HG02798 (cell line): ENCODE data around the gene ARFGAP1.

Experiments used
- ATAC-seq: cut with Tn5 transposase; IDR thresholded peaks from one replicate; pipeline ENCODE4 v1.9.1; 2021; ENCODE audit warnings: mild to moderate bottlenecking; ENCODE audit not compliant: unreplicated experiment, poor library complexity

Gene ARFGAP1

DNA sequence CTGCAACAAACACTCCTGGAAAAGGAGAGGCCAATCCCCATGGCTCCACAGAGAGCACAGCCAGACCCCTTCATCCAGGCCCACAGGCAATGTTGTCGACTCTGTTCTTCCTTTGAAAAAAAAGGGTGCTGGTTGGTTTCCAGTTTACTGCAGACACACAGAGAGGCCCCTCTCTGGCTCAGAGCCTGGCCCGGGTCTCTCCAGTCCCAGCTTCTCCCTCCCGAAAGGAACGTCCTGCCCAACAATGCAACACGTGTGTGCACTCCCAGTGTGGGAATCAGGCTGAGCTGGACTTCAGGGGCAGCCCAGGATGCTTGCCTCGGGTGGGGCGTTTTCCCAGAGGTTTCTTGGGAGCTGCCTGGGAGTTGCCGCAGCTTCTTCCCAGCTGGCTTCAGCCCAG, 13.8 kb upstream of the ARFGAP1 start:
- no peak for ATAC-seq

- no peak for ATAC-seq
Measured at GRCh38 chr20:63259734-63260460, 12.7 kb upstream of the ARFGAP1 start.

- no peak for ATAC-seq
Measured at GRCh38 chr20:63260521-63260920, 12.1 kb upstream of the ARFGAP1 start.

- no peak for ATAC-seq
Measured at GRCh38 chr20:63261060-63261794, 11.4 kb upstream of the ARFGAP1 start.

DNA sequence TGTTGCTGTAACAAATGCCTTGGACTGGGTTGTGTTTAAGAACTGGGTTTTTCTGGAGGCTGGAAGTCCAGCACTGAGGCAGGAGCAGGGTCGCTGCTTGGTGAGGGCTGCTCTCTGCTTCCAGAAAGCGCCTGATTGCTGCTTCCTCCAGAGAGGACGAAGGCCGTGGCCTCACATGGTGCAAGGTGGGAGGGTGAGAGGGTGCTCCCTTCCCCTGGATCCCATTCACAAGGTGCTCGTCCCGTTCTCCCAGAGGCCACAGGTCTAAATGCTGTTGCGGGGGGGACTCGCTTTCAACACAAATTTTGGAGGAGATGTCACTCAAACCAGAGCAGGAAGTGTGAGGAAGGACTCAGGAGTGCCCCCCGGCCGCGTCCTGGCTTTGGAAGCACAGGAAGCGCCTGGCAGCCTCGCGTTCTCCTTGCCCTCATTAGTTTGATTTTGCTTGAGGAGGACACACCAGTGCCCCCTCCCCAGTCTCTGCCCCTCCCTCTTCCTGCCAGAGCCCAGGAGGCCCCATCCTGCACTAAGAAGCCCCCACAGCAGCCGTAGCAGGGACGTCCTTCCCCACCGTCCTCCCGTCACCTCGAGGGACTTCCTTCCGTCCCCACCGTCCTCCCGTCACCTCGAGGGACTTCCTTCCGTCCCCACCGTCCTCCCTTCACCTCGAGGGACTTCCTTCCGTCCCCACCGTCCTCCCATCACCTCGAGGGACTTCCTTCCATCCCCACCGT, 10.7 kb upstream of the ARFGAP1 start:
- no peak for ATAC-seq

GRCh38 chr20:63262836-63263235, 9.8 kb upstream of the ARFGAP1 start:
- no peak for ATAC-seq

GRCh38 chr20:63264000-63264399, 8.6 kb upstream of the ARFGAP1 start:
- ATAC-seq, result no peak

- ATAC-seq, result no peak
Measured at GRCh38 chr20:63264519-63264918, 8.1 kb upstream of the ARFGAP1 start.

DNA sequence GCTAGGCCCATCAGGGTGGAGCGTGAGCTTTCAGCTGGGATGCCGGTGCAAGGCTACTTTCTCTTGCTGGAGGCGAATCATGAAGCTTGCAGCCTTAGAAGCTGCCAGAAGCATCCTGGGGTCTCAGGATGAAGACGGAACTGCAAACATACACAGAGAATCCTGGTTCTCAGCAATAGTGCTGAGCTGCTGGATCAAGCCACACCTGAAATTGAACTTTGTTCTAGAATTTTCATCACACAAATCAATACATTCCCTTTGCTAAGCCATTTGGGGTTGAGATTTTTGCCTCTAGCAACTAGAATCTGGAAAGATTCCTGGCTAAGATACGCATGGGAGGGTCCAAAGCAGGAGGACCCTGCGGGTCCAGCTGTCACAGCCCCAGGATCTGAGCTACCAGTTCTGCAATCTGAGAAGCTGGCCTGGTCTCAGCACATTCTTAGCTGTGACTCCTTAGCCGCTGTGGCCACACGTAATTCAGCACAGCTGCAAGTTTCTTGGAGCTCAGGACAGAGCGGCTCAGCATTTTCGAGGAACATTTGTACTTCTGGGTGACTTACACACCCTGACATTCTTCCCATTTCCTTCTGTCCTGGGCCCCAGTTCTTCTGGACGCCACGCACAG, 6.6 kb upstream of the ARFGAP1 start:
- no peak for ATAC-seq

DNA sequence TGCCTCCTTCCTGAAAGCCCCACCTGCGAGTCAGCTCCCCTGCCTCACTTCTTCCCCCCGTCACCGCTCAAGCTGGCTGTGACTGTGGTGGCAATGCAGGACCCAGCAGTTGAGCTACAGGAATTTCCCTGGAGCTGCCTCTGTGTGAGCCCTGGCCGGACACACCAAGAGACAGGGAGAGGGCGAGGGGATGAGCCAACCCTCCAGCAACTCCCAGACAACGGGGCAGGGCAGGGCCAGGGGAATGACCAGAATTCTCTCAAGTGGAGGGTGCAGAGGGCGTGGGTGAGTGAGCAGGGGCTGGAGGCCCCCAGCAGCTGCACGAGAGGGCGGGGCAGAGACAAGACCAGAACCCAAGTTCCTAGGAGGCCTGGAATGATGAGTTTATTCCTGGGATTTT, 4.9 kb upstream of the ARFGAP1 start:
- ATAC-seq, result no peak

- ATAC-seq, result no peak
Measured at GRCh38 chr20:63268256-63268655, 4.4 kb upstream of the ARFGAP1 start.

- ATAC-seq, result no peak
Measured at GRCh38 chr20:63268671-63269439, 3.8 kb upstream of the ARFGAP1 start.

DNA sequence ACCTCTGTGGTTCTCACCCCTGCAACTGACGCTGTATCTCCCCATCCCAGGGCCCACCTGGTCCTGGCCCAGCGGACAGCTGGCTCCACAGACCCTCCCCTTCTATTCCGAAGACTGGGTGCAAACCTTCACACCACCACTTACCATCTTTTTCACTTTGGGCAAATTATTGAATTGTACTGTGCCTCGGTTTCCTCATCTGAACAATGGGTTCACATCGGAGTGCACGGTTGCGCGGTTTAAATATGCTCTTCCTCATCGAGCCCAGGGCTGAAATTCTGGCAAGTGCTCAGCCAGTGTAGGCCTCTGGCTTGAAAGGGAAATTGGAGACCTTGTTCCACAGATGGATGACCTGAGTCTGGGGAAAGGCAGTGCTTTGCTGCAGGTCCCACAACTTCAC, 2.9 kb upstream of the ARFGAP1 start:
- no peak for ATAC-seq

GRCh38 chr20:63270606-63271325, 1.8 kb upstream of the ARFGAP1 start:
- ATAC-seq, result no peak

GRCh38 chr20:63273059-63273579, 506 bp downstream of the ARFGAP1 start:
- no peak for ATAC-seq

DNA sequence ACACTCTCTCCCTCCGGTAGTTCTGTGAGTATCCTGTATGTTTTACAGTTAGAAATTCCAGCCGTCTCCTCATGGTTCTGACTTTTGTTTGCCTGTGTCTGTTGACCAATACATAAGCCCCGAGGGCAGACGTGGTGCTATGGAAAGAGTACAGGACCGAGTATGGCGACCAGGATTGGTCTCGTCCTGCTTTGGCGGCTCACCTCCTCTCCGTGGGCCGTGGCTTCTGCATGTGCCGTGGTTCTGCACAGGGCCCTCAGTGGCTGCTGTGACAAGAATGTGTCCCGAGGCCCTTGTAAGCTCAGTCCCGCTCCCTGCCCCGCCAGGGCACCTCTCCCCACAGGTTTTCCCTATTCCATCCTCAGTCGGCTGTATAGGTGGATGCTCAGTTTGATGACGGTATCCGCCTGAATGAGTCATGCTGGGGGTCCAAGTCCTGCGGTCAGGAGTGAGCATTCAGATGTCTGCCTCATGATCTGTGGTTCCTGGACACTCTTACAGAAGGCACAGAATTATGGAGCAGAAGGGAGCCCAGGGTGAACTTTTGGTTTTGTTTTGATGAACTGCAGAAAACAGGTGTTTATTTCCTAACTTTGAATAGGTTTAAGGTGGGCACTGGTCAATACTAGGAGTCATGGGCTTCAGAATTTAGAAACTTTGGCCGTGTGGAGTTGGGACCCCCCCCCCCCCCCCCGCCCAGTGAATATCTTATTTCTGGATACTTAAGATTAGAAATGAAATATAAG, 1.2 kb downstream of the ARFGAP1 start:
- no peak for ATAC-seq

DNA sequence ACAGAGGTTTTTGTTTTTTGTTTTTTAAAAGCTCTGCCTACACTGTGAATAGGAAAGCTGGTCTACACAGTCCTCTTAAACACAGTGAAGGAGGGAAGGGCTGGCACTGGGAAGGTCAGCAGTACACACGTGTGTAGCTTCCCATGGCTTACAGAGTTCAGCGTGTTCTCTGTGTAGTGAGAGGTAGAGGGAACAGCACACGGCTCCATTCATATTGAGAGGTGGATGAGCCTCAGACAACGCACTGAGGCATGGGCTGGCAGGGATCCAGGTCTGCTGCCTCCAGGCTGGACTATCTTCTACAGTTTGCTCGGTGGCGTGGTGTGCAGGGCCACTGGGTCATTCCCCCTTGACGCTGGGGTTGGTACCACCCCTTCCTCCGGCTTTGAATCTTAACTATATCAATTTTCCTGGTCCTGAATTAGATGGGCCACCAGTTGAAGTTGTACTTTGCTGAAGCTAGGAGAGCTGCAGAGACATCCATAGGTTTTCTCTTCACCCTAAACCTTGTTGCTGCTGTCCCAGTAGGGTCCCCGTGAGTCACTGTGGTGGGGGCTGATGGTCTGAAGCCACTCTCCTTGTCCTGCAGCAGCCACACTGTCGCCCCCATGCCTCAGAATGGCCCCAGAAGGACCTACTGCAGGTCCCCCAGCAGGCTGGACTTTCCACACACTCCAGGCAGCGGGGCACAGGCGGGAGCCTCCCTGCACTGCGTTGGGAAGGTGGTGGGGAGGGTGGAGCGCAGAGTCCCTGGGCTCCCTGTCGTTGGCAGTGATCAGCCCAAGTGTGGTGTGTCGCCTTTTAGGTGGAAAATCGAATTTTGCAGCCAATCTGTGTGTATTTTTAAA, 2.0 kb downstream of the ARFGAP1 start:
- no peak for ATAC-seq

DNA sequence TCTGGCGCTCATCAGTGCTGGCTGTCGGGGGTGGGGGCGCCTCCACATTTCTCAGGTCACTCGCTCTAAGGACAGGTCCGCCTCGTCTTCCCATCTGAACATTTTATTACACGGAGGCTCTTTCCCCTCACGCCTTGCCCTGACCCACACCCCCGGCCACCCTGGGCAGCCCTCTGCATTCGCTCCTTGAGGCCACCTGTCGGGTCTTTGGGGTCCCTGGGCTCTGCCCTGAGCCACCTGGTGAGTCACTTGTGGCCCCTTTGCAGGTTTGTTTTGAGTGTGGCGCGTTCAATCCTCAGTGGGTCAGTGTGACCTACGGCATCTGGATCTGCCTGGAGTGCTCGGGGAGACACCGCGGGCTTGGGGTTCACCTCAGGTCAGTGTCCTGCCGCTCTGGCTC, 3.2 kb downstream of the ARFGAP1 start:
- ATAC-seq, result no peak
